IMR-90 (cell line): ENCODE results near the gene CTIF. TPM values are rescaled to one million over a fixed set of nuclear protein-coding genes. Genes with fewer than 3 reads are reported as not detected.

Source experiments
- ATAC-seq: fragments of 200-7000 bp; cut with Tn5 transposase; 2 replicates; pipeline ENCODE4 v1.9.1; 2020; ENCODE audit warnings: low read depth, mild to moderate bottlenecking, moderate library complexity
- BruUV-seq: library from RNA; stranded (reverse); fragments of 400-500 nt; replicated peaks from 2 replicates; lab custom pipeline; 2021; lab: Mats Ljungman, UMichigan
- CTCF ChIA-PET: fragments of 300-600 bp; formaldehyde crosslinking; extraction: SDS; loops from one replicate; lab custom pipeline; 2021; ENCODE audit warnings: antibody characterized with exemption; lab: Yijun Ruan, JAX
- POLR2A ChIA-PET: fragments of 300-600 bp; sonication (Branson Sonifier 250); formaldehyde crosslinking; loops from one replicate; lab custom pipeline; 2022; ENCODE audit warnings: antibody characterized with exemption; ENCODE audit not compliant: unreplicated experiment; lab: Charles Lee
- DNase-seq: peaks from one replicate; pipeline ENCODE4 v3.0.0; 2013
- H2AFZ ChIP-seq: replicated peaks from 2 replicates; pipeline ENCODE3; 2013; ENCODE audit warnings: low read length, mild to moderate bottlenecking; ENCODE audit not compliant: poor library complexity
- H2AK5ac ChIP-seq: 2 replicates; pipeline ENCODE4 v1.6.1; 2013; ENCODE audit warnings: low read depth, low read length, inconsistent platforms
- H2AK9ac ChIP-seq: replicated peaks from 2 replicates; pipeline ENCODE3; 2013; ENCODE audit warnings: mild to moderate bottlenecking, low read depth, low read length, moderate library complexity; ENCODE audit not compliant: poor library complexity
- H2BK120ac ChIP-seq: 2 replicates; pipeline ENCODE4 v1.6.1; 2013; ENCODE audit warnings: low read depth, low read length, inconsistent platforms
- H2BK15ac ChIP-seq: 3 replicates; pipeline ENCODE4 v1.6.1; 2013; ENCODE audit warnings: low read depth, low read length, inconsistent platforms
- H2BK20ac ChIP-seq: 2 replicates; pipeline ENCODE4 v1.6.1; 2013; ENCODE audit warnings: low read depth, mild to moderate bottlenecking, inconsistent platforms, low read length, moderate library complexity
- H2BK5ac ChIP-seq: 2 replicates; pipeline ENCODE4 v1.6.1; 2013; ENCODE audit warnings: mild to moderate bottlenecking, low read depth, low read length, inconsistent platforms; ENCODE audit not compliant: poor library complexity, severe bottlenecking
- H3K14ac ChIP-seq: replicated peaks from 2 replicates; pipeline ENCODE4 v1.6.1; 2013; ENCODE audit warnings: low read depth, low read length, inconsistent platforms
- H3K18ac ChIP-seq: 2 replicates; pipeline ENCODE4 v1.6.1; 2013; ENCODE audit warnings: low read depth, low read length, control low read depth
- H3K23ac ChIP-seq: 2 replicates; pipeline ENCODE4 v1.6.1; 2013; ENCODE audit warnings: low read depth, low read length, inconsistent platforms
- H3K27ac ChIP-seq: 2 replicates; pipeline ENCODE4 v1.5.1; 2013; ENCODE audit warnings: mild to moderate bottlenecking, control low read depth, low read length; ENCODE audit not compliant: insufficient read depth
- H3K27me3 ChIP-seq: 2 replicates; pipeline ENCODE4 v1.6.1; 2013; ENCODE audit warnings: low read length; ENCODE audit not compliant: control insufficient read depth, insufficient read depth
- H3K36me3 ChIP-seq: 2 replicates; pipeline ENCODE4 v1.6.1; 2013; ENCODE audit warnings: low read length, mixed read lengths; ENCODE audit not compliant: control insufficient read depth, insufficient read depth
- H3K4ac ChIP-seq: 2 replicates; pipeline ENCODE4 v1.6.1; 2013; ENCODE audit warnings: low read depth, low read length, inconsistent platforms
- H3K4me1 ChIP-seq: 2 replicates; pipeline ENCODE4 v1.6.1; 2013; ENCODE audit warnings: low read length, mixed read lengths; ENCODE audit not compliant: control insufficient read depth, insufficient read depth
- H3K4me2 ChIP-seq: 2 replicates; pipeline ENCODE4 v1.6.1; 2013; ENCODE audit warnings: low read depth, mild to moderate bottlenecking, control low read depth, low read length, moderate library complexity
- H3K4me3 ChIP-seq: 2 replicates; pipeline ENCODE4 v1.5.1; 2013; ENCODE audit warnings: low read depth, mild to moderate bottlenecking, control low read depth, low read length, moderate library complexity; ENCODE audit not compliant: insufficient read depth
- H3K56ac ChIP-seq: 2 replicates; pipeline ENCODE4 v1.6.1; 2013; ENCODE audit warnings: low read length, inconsistent platforms; ENCODE audit not compliant: insufficient read depth; ENCODE audit errors: extremely low read depth
- H3K79me1 ChIP-seq, 2 experiments: 2 replicates each; pipeline ENCODE4 v1.6.1; 2013; ENCODE audit warnings: low read length in 2 of 2, inconsistent platforms in 1 of 2, low read depth in 1 of 2
- H3K9ac ChIP-seq: 2 replicates; pipeline ENCODE4 v1.6.1; 2013; ENCODE audit warnings: low read depth, low read length, control low read depth
- H3K9me1 ChIP-seq: 2 replicates; pipeline ENCODE4 v1.6.1; 2013; ENCODE audit warnings: low read length, inconsistent platforms; ENCODE audit not compliant: insufficient read depth
- H3K9me3 ChIP-seq: 2 replicates; pipeline ENCODE4 v1.6.1; 2013; ENCODE audit warnings: low read length; ENCODE audit not compliant: control insufficient read depth, insufficient read depth
- H4K20me1 ChIP-seq: 2 replicates; pipeline ENCODE4 v1.6.1; 2013; ENCODE audit warnings: low read length, inconsistent platforms; ENCODE audit not compliant: insufficient read depth
- H4K5ac ChIP-seq: 2 replicates; pipeline ENCODE4 v1.6.1; 2013; ENCODE audit warnings: mild to moderate bottlenecking, low read depth, low read length, control low read depth
- H4K8ac ChIP-seq, 2 experiments: 2 replicates each; pipeline ENCODE4 v1.6.1; 2013; ENCODE audit warnings: low read depth in 2 of 2, low read length in 2 of 2, control low read depth in 1 of 2, inconsistent platforms in 1 of 2
- H4K91ac ChIP-seq: 2 replicates; pipeline ENCODE4 v1.6.1; 2013; ENCODE audit warnings: low read depth, low read length, inconsistent platforms; ENCODE audit not compliant: insufficient read depth
- BHLHE40 ChIP-seq: fragments of 150-350 bp; IDR thresholded peaks from 2 replicates; pipeline ENCODE4 v1.6.1; 2016; ENCODE audit warnings: mild to moderate bottlenecking, low read depth, low read length
- CEBPB ChIP-seq: IDR thresholded peaks from 2 replicates; pipeline ENCODE4 v1.6.1; 2012; ENCODE audit warnings: low read depth, low read length, improper control_type of control experiment
- CHD1 ChIP-seq: IDR thresholded peaks from 2 replicates; pipeline ENCODE4 v1.6.1; 2012; ENCODE audit warnings: low read depth, low read length, improper control_type of control experiment
- CTCF ChIP-seq: conservative IDR thresholded peaks from 2 replicates; pipeline ENCODE4 v1.5.1; 2012; ENCODE audit warnings: mild to moderate bottlenecking, low read depth, low read length, improper control_type of control experiment
- ELK1 ChIP-seq: fragments of 150-350 bp; IDR thresholded peaks from 2 replicates; pipeline ENCODE4 v1.6.1; 2016; ENCODE audit warnings: low read depth, mild to moderate bottlenecking, low read length, moderate library complexity, borderline replicate concordance
- FOS ChIP-seq: fragments of 150-350 bp; IDR thresholded peaks from 2 replicates; pipeline ENCODE4 v1.6.1; 2016; ENCODE audit warnings: low read depth, low read length
- MAFK ChIP-seq: IDR thresholded peaks from 2 replicates; pipeline ENCODE4 v1.6.1; 2012; ENCODE audit warnings: low read depth, low read length, improper control_type of control experiment
- MAZ ChIP-seq: IDR thresholded peaks from 2 replicates; pipeline ENCODE4 v1.6.1; 2012; ENCODE audit warnings: low read depth, mild to moderate bottlenecking, low read length, improper control_type of control experiment, moderate library complexity, borderline replicate concordance
- MXI1 ChIP-seq: IDR thresholded peaks from 2 replicates; pipeline ENCODE4 v1.6.1; 2012; ENCODE audit warnings: low read depth, mild to moderate bottlenecking, low read length, moderate library complexity, borderline replicate concordance
- NFE2L2 ChIP-seq: fragments of 150-350 bp; IDR thresholded peaks from 2 replicates; pipeline ENCODE4 v1.6.1; 2016; ENCODE audit warnings: low read depth, mild to moderate bottlenecking, low read length
- POLR2A ChIP-seq: IDR thresholded peaks from 2 replicates; pipeline ENCODE4 v1.6.1; 2012; ENCODE audit warnings: mild to moderate bottlenecking, low read depth, low read length
- RAD21 ChIP-seq: IDR thresholded peaks from 2 replicates; pipeline ENCODE4 v1.6.1; 2012; ENCODE audit warnings: low read length, improper control_type of control experiment
- RCOR1 ChIP-seq: IDR thresholded peaks from 2 replicates; pipeline ENCODE4 v1.6.1; 2012; ENCODE audit warnings: mild to moderate bottlenecking, low read length, improper control_type of control experiment; ENCODE audit not compliant: insufficient replicate concordance
- RFX5 ChIP-seq: IDR thresholded peaks from 2 replicates; pipeline ENCODE4 v1.8.0; 2012; ENCODE audit warnings: low read depth, mild to moderate bottlenecking, low read length, moderate library complexity
- SMC3 ChIP-seq: fragments of 150-350 bp; IDR thresholded peaks from 2 replicates; pipeline ENCODE4 v1.6.1; 2016; ENCODE audit warnings: low read depth, mild to moderate bottlenecking, antibody characterized with exemption, low read length, moderate library complexity
- WGBS, 2 experiments: methylation state at CpG; one replicate each; pipeline versions ENCODE4 v1.1.5 to v1.1.7; 2013; ENCODE audit warnings: missing lambda C conversion rate in 2 of 2; ENCODE audit not compliant: insufficient read length in 1 of 2; ENCODE audit errors: extremely low coverage in 2 of 2; 5-methylcytosine and 5-hydroxymethylcytosine counted together
- dilution Hi-C: fragments of 300-500 bp; cut with HindIII; formaldehyde crosslinking; loops from one replicate; pipeline ENCODE4 v1.14.3; 2018; ENCODE audit warnings: low sequenced_read_pairs; ENCODE audit not compliant: unreplicated experiment
- in situ Hi-C: fragments of 300-500 bp; cut with MboI; formaldehyde crosslinking; loops from 3 replicates; pipeline ENCODE4 v1.14.3; 2019; ENCODE audit warnings: low sequenced_read_pairs, inconsistent platforms, mixed read lengths
- intact Hi-C: fragments of 100-400 bp; cut with micrococcal nuclease; formaldehyde crosslinking; loops from 2 replicates; pipeline ENCODE4 v1.10.0; 2022
- polyA plus RNA-seq, 3 experiments: library from polyadenylated mRNA; depleted of rRNA; stranded (reverse); fragments of >200 nt; gene quantifications; 2 replicates each; pipeline ENCODE4 v1.2.3, GENCODE V29; 2012; ENCODE audit warnings: low replicate concordance in 1 of 3
- total RNA-seq: library from RNA; depleted of rRNA; stranded (reverse); fragments of >200 nt; gene quantifications from 2 replicates; pipeline ENCODE4 v1.2.3, GENCODE V29; 2012
- TF ChIP-seq, protein P1 (sequence below): fragments of 150-350 bp; IDR thresholded peaks from 2 replicates; pipeline ENCODE4 v1.6.1; 2017; ENCODE audit warnings: mild to moderate bottlenecking, antibody characterized with exemption, low read length, low read depth

Gene CTIF
- total and polyA plus RNA-seq, 2 of the 4 experiments (the other 2 are of a cell fraction): 25.1 to 57.0 TPM

DNA sequence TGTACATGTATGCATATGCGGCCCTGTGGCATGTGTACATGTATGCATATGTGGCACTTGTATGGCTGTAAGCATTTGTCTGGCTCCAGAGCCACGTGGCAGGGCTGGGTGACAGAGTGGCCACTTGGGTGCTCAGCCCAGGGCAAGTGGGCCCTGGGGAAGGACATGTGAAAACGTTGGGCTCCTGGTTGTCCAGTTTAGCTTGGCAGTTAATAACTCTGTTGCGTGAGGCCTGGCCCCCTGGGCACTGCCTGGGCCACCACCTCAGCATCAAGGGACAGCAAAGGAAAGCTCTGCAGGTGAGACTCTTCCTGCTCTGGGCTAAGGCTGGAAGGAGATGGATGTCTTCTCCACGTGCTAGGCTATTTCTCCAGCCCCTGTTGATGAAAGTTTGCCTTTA is 119.9 kb downstream of the CTIF start:
- H3K36me3 ChIP-seq: no peaks in the 10 kb centered on the region
- no peak overlapping the region for H3K4me2 ChIP-seq
- H3K9ac ChIP-seq: no peak overlapping the region
- peaks cover 38% of the 10 kb centered on the region for H3K4me1 ChIP-seq
- peaks cover 54% of the 10 kb centered on the region for H4K20me1 ChIP-seq
- H3K14ac ChIP-seq: no peak overlapping the region
- H2AFZ ChIP-seq: no peak overlapping the region
- CTCF ChIA-PET: no interaction called here
- H2BK5ac ChIP-seq: no peak overlapping the region
- dilution Hi-C loops: no loop called here
- no peak overlapping the region for H4K5ac ChIP-seq
- H3K18ac ChIP-seq: no peak overlapping the region
- 69% methylated on average over 3 of the region's 5 CpGs; no CpG with 5 or more reads in 1 of the 2 experiments for WGBS, 2 experiments
- ATAC-seq (no peak), DNase-seq (no peak)
- H3K9me3 ChIP-seq: no peaks in the 10 kb centered on the region
- H3K23ac ChIP-seq: no peak overlapping the region
- H3K79me1 ChIP-seq: peaks cover 46 to 87% of the 10 kb centered on the region in 2 experiments
- H2BK120ac ChIP-seq: no peak overlapping the region
- no peak overlapping the region for H3K27ac ChIP-seq
- H2BK20ac ChIP-seq: no peak overlapping the region
- H3K4me3 ChIP-seq: no peak overlapping the region
- H3K9me1 ChIP-seq: peaks cover 53% of the 10 kb centered on the region
- in situ Hi-C loops: no loop called here
- H3K27me3 ChIP-seq: no peaks in the 10 kb centered on the region
- POLR2A ChIA-PET: no interaction called here
- no peak overlapping the region for H3K4ac ChIP-seq
- no peak overlapping the region for H2BK15ac ChIP-seq
- no peak overlapping the region for H2AK9ac ChIP-seq
- H4K8ac ChIP-seq: no peak overlapping the region
- H4K91ac ChIP-seq: no peak overlapping the region
- no peak overlapping the region for H3K56ac ChIP-seq
- no peak for TF ChIP-seq POLR2A
- no peak for TF ChIP-seq CHD1
- no peak for TF ChIP-seq MAFK
- TF ChIP-seq MXI1: no peak
- TF ChIP-seq CEBPB: no peak
- no peak for TF ChIP-seq RAD21
- TF ChIP-seq, protein P1, sequence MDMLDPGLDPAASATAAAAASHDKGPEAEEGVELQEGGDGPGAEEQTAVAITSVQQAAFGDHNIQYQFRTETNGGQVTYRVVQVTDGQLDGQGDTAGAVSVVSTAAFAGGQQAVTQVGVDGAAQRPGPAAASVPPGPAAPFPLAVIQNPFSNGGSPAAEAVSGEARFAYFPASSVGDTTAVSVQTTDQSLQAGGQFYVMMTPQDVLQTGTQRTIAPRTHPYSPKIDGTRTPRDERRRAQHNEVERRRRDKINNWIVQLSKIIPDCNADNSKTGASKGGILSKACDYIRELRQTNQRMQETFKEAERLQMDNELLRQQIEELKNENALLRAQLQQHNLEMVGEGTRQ: no peak
- no peak for TF ChIP-seq RCOR1
- TF ChIP-seq BHLHE40: no peak
- TF ChIP-seq ELK1: no peak
- TF ChIP-seq CTCF: no peak
- TF ChIP-seq MAZ: no peak
- TF ChIP-seq FOS: no peak
- no peak for TF ChIP-seq SMC3
- no peak for TF ChIP-seq NFE2L2
- no peak for TF ChIP-seq RFX5
- intact Hi-C loops: no loop called here
- no TSS peak for BruUV-seq
- H2AK5ac ChIP-seq: no peak overlapping the region
